Measurements from ENCODE around the gene MRPS15. TPM values are rescaled to one million over a fixed set of nuclear protein-coding genes. Genes with fewer than 3 reads are reported as not detected.

The MRPS15 gene
- total RNA-seq, 4 donors from 2014 or later = 45.6 to 85.9 (median 56.3) TPM

- H3K4me3 ChIP-seq (replicated peaks in 1 of 3) = no peak overlapping the region
- H3K27ac ChIP-seq = peak overlapping the region in 2 of 3 donors; percentile 35 to 38
- H3K36me3 ChIP-seq = peaks cover 0 to 5% of the 10 kb centered on the region in 2 donors
- no peaks in the 10 kb centered on the region for H3K9me3 ChIP-seq
- peak in 1 of 2 donors; percentile 7 for DNase-seq
- intact Hi-C loops (cut with DNase I) = no loop called here
- WGBS, 2 donors = 25 to 37% methylated on average over 3 of the region's 3 CpGs
- H3K27me3 ChIP-seq = no peaks in the 10 kb centered on the region
- H3K4me1 ChIP-seq = peaks cover 7 to 9% of the 10 kb centered on the region in 2 donors
- TF ChIP-seq CTCF (IDR thresholded peaks at IDR 0.05) (no peak), POLR2A (IDR thresholded peaks at IDR 0.05) (no peak)
These were observed 24.1 kb downstream of the MRPS15 start for GRCh38 chr1:36440044-36440443.

GRCh38 chr1:36438715-36439114, 25.5 kb downstream of the MRPS15 start:
- Histone ChIP-seq H3K27me3 (no peaks in the 10 kb centered on the region), H3K27ac (no peak overlapping the region), H3K4me3 (replicated peaks in 1 of 3) (no peak overlapping the region), H3K36me3 (peaks cover 0 to 5% of the 10 kb centered on the region in 2 donors), H3K9me3 (no peaks in the 10 kb centered on the region), H3K4me1 (peaks cover 7 to 9% of the 10 kb centered on the region in 2 donors)
- TF ChIP-seq CTCF (IDR thresholded peaks at IDR 0.05) (no peak), POLR2A (IDR thresholded peaks at IDR 0.05) (no peak)
- 85 to 94% methylated on average over 4 of the region's 4 CpGs for WGBS, 2 donors
- intact Hi-C loops (cut with DNase I) = no loop called here
- DNase-seq = no peak

GRCh38 chr1:36436821-36437220, 27.4 kb downstream of the MRPS15 start:
- 82 to 95% methylated on average over 1 of the region's 1 CpG for WGBS, 2 donors
- no peaks in the 10 kb centered on the region for H3K27me3 ChIP-seq
- no peak for DNase-seq
- H3K36me3 ChIP-seq = peaks cover 6 to 10% of the 10 kb centered on the region in 2 donors
- TF ChIP-seq POLR2A (IDR thresholded peaks at IDR 0.05) = no peak
- no peak for TF ChIP-seq CTCF (IDR thresholded peaks at IDR 0.05)
- H3K4me3 ChIP-seq (replicated peaks in 1 of 3) = no peak overlapping the region
- peaks cover 7 to 13% of the 10 kb centered on the region in 2 donors for H3K4me1 ChIP-seq
- intact Hi-C loops (cut with DNase I) = no loop called here
- no peaks in the 10 kb centered on the region for H3K9me3 ChIP-seq
- no peak overlapping the region for H3K27ac ChIP-seq

GRCh38 chr1:36433102-36433501, 31.1 kb downstream of the MRPS15 start:
- peaks cover 19 to 20% of the 10 kb centered on the region in 2 donors for H3K36me3 ChIP-seq
- WGBS, 2 donors = 42 to 56% methylated on average over 1 of the region's 1 CpG
- H3K27me3 ChIP-seq = no peaks in the 10 kb centered on the region
- intact Hi-C loops (cut with DNase I) = no loop called here
- no peak overlapping the region for H3K27ac ChIP-seq
- no peak overlapping the region for H3K4me3 ChIP-seq (replicated peaks in 1 of 3)
- H3K9me3 ChIP-seq = no peaks in the 10 kb centered on the region
- TF ChIP-seq POLR2A (IDR thresholded peaks at IDR 0.05) (no peak), CTCF (IDR thresholded peaks at IDR 0.05) (no peak)
- peaks cover 0 to 4% of the 10 kb centered on the region in 2 donors for H3K4me1 ChIP-seq
- DNase-seq = no peak

- no peak for DNase-seq
- no peak overlapping the region for H3K4me3 ChIP-seq (replicated peaks in 1 of 3)
- H3K4me1 ChIP-seq = peaks cover 0 to 4% of the 10 kb centered on the region in 2 donors
- peaks cover 18 to 19% of the 10 kb centered on the region in 2 donors for H3K36me3 ChIP-seq
- H3K27ac ChIP-seq = no peak overlapping the region
- WGBS, 2 donors = 81 to 87% methylated on average over 4 of the region's 4 CpGs
- H3K27me3 ChIP-seq = no peaks in the 10 kb centered on the region
- intact Hi-C loops (cut with DNase I) = no loop called here
- TF ChIP-seq CTCF (IDR thresholded peaks at IDR 0.05) (no peak), POLR2A (IDR thresholded peaks at IDR 0.05) (no peak)
- H3K9me3 ChIP-seq = no peaks in the 10 kb centered on the region
These were observed 31.6 kb downstream of the MRPS15 start for GRCh38 chr1:36432616-36433015.
